HEK293T (cell line): ENCODE measurements around the gene ASAP2.
A peak's percentile ranks its signal among the peaks of the same experiment; 100 is the strongest.
"Not testable (repeated sequence)": the region's sequence is repeated elsewhere in the genome, so short reads cannot be mapped to it uniquely, and the experiment has no call there.

Source experiments
- CTCF ChIA-PET: fragments of 350-600 bp; formaldehyde crosslinking; extraction: SDS; loops from one replicate; lab custom pipeline; 2021; ENCODE audit warnings: antibody characterized with exemption, inconsistent platforms; lab: Yijun Ruan, JAX
- POLR2A ChIA-PET: fragments of 350-600 bp; formaldehyde crosslinking; extraction: SDS; loops from one replicate; lab custom pipeline; 2020; ENCODE audit warnings: antibody characterized with exemption, inconsistent platforms; lab: Yijun Ruan, JAX
- DNase-seq: peaks from one replicate; pipeline ENCODE4 v3.0.0; 2012; ENCODE audit warnings: mixed read lengths; ENCODE audit errors: extremely low spot score
- ARNT ChIP-seq: fragments of 450-650 bp; IDR thresholded peaks from 2 replicates; pipeline ENCODE4 v1.6.1; 2017; ENCODE audit warnings: mild to moderate bottlenecking
- BHLHE40 ChIP-seq: fragments of 450-650 bp; IDR thresholded peaks from 2 replicates; pipeline ENCODE4 v1.6.1; 2016; ENCODE audit warnings: mild to moderate bottlenecking, moderate library complexity, borderline replicate concordance
- CTBP1 ChIP-seq: fragments of 450-650 bp; IDR thresholded peaks from 2 replicates; pipeline ENCODE4 v1.6.1; 2016; ENCODE audit warnings: borderline replicate concordance
- ELF4 ChIP-seq: fragments of 450-650 bp; IDR thresholded peaks from 2 replicates; pipeline ENCODE4 v1.6.1; 2017; ENCODE audit warnings: antibody characterized with exemption
- FOXA1 ChIP-seq: fragments of 450-650 bp; IDR thresholded peaks from 2 replicates; pipeline ENCODE4 v1.6.1; 2016; ENCODE audit warnings: mild to moderate bottlenecking
- FOXK2 ChIP-seq: fragments of 450-650 bp; IDR thresholded peaks from 2 replicates; pipeline ENCODE4 v1.6.1; 2016; ENCODE audit warnings: mild to moderate bottlenecking
- FOXM1 ChIP-seq: fragments of 450-650 bp; IDR thresholded peaks from 2 replicates; pipeline ENCODE4 v1.6.1; 2017; ENCODE audit warnings: mild to moderate bottlenecking, borderline replicate concordance
- HDGF ChIP-seq: fragments of 450-650 bp; IDR thresholded peaks from 2 replicates; pipeline ENCODE4 v1.6.1; 2017; ENCODE audit warnings: antibody characterized with exemption, borderline replicate concordance
- L3MBTL2 ChIP-seq: fragments of 450-650 bp; conservative IDR thresholded peaks from 2 replicates; pipeline ENCODE4 v1.6.1; 2016; ENCODE audit warnings: mild to moderate bottlenecking
- LEF1 ChIP-seq: fragments of 450-650 bp; IDR thresholded peaks from 2 replicates; pipeline ENCODE4 v1.6.1; 2017; ENCODE audit warnings: mild to moderate bottlenecking, borderline replicate concordance
- NFRKB ChIP-seq: fragments of 450-650 bp; IDR thresholded peaks from 2 replicates; pipeline ENCODE4 v1.6.1; 2016; ENCODE audit warnings: mild to moderate bottlenecking, moderate library complexity
- SP1 ChIP-seq: fragments of 450-650 bp; IDR thresholded peaks from 2 replicates; pipeline ENCODE4 v1.6.1; 2017
- SUZ12 ChIP-seq: fragments of 450-650 bp; IDR thresholded peaks from 2 replicates; pipeline ENCODE4 v1.6.1; 2016; ENCODE audit warnings: mild to moderate bottlenecking
- TARDBP ChIP-seq: fragments of 450-650 bp; IDR thresholded peaks from 2 replicates; pipeline ENCODE4 v1.6.1; 2016
- ZNF384 ChIP-seq: fragments of 450-650 bp; IDR thresholded peaks from 2 replicates; pipeline ENCODE4 v1.6.1; 2016
- TF ChIP-seq, protein P1 (sequence below): fragments of 450-650 bp; IDR thresholded peaks from 2 replicates; pipeline ENCODE4 v1.6.1; 2016

Gene ASAP2

DNA sequence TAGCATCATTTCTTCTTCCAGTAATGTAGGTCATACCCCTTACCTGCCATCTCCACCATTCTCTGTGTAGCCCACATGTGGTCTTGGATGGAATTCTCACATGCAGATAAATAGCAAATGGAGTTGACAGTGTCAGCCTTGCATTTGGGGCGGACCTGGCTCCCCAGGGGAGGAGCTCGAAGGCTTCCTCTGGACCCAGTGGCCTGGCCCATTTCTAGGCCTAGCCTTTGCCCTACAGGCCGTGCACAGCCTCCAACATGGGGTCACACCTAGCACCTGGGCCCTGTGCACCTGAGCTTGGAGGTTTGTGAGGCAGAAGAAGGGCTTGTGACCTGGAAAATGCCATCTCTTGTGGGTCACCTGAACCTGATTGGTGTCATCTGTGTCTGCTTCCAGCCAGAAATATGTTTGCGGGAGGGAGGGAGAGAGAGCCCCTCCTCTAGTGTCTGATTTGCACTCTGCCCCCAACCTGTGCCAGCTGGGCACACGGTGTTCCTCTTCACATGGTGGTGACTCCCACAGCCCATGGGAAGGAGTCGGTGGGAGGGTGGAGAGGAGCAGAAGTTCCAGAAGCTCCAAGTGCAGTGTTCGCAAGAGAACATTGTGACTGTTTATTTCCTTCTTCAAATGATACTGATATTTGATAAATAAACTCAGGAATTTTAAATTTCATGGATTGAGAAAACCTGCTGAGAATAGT, 183.7 kb downstream of the ASAP2 start:
- CTCF ChIA-PET, result no interaction called here
- TF ChIP-seq FOXM1 (no peak), ZNF384 (no peak), NFRKB (no peak), LEF1 (no peak), L3MBTL2 (no peak), FOXA1 (no peak), SUZ12 (no peak), BHLHE40 (no peak), SP1 (no peak), ELF4 (no peak), TARDBP (no peak), HDGF (no peak), FOXK2 (no peak), CTBP1 (no peak), ARNT (no peak)
- TF ChIP-seq, protein P1, sequence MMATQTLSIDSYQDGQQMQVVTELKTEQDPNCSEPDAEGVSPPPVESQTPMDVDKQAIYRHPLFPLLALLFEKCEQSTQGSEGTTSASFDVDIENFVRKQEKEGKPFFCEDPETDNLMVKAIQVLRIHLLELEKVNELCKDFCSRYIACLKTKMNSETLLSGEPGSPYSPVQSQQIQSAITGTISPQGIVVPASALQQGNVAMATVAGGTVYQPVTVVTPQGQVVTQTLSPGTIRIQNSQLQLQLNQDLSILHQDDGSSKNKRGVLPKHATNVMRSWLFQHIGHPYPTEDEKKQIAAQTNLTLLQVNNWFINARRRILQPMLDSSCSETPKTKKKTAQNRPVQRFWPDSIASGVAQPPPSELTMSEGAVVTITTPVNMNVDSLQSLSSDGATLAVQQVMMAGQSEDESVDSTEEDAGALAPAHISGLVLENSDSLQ, result no peak
- POLR2A ChIA-PET, result no interaction called here
- no peak for DNase-seq

DNA sequence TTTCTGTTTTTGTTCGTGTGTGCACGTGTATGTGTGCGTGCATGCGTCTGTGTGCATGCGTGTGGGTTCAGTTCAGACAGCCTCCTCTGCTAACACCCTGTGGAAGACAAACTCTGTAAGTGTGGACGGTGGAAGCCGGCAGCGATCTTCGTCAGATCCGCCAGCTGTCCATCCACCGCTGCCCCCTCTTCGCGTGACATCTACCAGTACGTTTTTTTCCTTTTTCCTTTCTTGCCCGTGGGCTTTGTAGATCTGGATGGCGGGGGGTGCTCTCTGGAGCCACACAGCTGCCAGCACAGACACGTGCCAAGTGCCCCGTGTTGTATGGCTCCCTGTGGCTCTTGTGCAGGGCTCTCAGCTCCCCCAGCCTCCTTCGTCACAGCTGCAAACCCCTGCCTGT, 184.4 kb downstream of the ASAP2 start:
- ChIA-PET POLR2A (no interaction called here), CTCF (no interaction called here)
- no peak for DNase-seq
- TF ChIP-seq SP1 (no peak), TARDBP (no peak), SUZ12 (no peak), ELF4 (no peak), HDGF (no peak), ARNT (no peak), CTBP1 (no peak), BHLHE40 (no peak), L3MBTL2 (no peak), NFRKB (no peak), ZNF384 (no peak), FOXK2 (no peak), FOXA1 (no peak), FOXM1 (no peak), LEF1 (no peak)
- TF ChIP-seq, protein P1, result no peak

DNA sequence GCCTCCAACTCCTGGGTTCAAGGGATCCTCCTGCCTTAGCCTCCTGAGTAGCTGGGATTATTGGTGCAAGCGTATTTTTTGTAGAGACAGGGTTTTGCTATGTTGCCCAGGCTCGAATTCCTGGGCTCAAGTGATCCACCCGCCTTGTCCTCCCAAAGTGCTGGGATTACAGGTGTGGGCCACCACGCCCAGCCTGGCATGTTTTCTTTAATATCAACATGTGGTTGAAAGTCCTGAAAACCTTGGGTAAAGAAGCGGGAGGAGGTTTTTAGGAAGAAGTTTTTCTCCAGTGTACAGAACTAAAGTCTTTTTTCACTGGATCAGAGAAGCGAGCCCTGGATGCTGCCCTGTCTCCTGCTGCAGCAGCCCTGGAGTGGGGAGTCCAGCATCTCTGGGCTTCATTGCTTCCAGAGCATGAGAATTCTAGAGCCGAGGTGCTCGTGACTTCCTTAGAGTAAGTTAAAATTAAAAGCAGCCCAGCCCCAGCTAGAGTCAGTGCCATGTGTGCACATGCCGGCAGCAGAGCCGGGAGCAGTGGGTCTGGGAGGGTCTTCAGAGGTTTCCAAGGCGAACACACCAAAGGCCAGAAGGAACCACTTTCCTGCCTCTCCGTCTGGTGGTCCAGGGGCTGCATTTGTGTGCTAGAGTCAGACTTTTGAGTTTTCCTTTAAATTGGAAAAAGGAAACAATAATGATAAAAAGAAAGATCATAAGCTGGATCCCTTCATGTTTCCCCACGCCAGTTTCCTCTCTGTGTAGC, 185.5 kb downstream of the ASAP2 start:
- TF ChIP-seq SP1 (no peak), HDGF (no peak), NFRKB (no peak), FOXM1 (no peak), CTBP1 (no peak)
- DNase-seq, result no peak
- ChIA-PET CTCF (interaction anchor here (0.6 kb wide), 1 partner anchor 673 kb away, joined by 7 read pairs; no protein-coding TSS in a partner anchor), POLR2A (no interaction called here)

DNA sequence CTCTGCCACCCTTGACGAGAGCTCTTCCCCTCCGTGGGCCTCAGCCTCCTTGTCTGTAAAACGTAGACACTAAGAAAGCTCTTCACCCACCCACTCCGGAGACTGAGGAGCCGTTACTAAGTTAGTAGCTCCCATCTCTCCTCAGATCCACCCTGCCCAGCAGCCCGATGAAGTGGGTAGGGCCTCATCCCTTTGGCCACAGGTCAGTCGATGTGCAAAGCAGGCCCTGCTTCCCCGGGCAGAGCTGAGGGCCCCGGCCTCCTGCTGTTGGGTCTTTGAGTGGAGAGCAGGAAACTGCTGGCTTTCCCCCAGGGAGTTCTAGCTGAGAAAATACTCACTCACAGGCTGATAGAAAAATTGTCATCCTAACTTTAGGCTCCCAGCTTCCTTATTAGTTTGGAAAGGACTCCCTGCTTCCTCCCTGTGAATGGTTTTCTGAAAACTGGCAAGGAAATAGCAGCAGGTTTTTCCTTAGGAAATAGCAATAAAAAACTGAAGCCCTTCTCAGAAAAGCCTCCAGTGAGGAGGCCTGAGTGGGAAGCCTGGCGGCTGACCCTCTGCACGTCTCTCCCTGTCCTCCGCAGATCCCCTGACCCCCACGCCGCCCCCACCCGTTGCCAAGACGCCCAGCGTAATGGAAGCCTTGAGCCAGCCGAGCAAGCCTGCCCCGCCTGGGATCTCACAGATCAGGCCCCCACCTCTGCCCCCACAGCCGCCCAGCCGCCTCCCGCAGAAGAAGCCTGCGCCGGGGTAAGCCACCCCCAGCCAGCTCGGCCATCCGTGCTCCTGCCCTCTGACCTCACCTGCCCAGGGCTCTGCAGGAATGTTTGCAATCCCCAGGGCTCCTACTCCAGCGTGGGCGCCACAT, 186.5 kb downstream of the ASAP2 start:
- TF ChIP-seq TARDBP (no peak), BHLHE40 (no peak), CTBP1 (no peak), FOXK2 (no peak), NFRKB (no peak), ZNF384 (no peak), LEF1 (no peak), FOXA1 (no peak), SP1 (no peak), ARNT (no peak), L3MBTL2 (no peak), FOXM1 (no peak)
- TF ChIP-seq, protein P1, result no peak
- ChIA-PET CTCF (interaction anchor here (0.6 kb wide), 1 partner anchor 674 kb away, joined by 7 read pairs; no protein-coding TSS in a partner anchor), POLR2A (no interaction called here)
- DNase-seq, result peak; percentile 42

DNA sequence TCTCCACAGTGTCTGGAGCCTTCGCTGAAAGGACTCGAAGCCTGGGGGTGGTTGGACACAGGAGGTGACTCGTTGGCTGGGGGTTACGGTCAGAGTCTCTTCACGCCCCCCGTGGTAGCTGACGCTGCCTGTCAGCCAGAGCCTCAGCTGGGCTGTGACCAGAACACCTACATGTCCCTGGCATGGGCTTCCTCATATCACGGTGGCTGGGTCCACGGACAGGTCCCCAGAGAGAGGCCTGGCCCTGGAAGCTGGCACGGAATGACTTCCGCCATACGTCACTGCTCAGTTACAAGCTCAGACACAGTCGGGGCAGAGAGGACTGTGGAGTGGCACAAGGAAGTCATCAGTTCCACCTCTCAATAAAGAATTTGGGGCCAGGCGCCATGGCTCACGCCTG, 188.2 kb downstream of the ASAP2 start:
- no peak for DNase-seq
- no peak for TF ChIP-seq LEF1
- no peak for TF ChIP-seq CTBP1
- POLR2A ChIA-PET, result no interaction called here
- CTCF ChIA-PET, result no interaction called here

DNA sequence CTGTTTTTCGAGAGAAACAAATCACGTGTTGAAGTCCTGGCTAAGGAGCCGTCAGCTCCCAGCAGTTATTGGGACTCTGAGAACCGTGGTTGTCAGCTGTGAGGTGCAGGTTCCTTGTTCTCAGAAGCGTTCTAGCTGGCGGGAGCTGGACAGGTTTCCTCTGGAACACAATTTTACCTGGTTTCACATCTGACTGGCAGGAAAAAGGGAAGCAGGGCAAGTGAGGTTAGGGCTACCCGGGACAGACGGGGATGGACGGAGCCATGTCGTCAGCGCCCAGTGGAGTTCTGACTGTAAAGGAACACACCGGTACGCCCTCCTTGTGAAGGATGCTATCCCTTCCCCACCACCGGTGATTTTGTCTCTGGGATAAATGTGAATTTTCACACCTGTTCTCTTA, 190.6 kb downstream of the ASAP2 start:
- TF ChIP-seq FOXM1 (no peak), FOXA1 (no peak)
- POLR2A ChIA-PET, result no interaction called here
- CTCF ChIA-PET, result no interaction called here
- no peak for DNase-seq

DNA sequence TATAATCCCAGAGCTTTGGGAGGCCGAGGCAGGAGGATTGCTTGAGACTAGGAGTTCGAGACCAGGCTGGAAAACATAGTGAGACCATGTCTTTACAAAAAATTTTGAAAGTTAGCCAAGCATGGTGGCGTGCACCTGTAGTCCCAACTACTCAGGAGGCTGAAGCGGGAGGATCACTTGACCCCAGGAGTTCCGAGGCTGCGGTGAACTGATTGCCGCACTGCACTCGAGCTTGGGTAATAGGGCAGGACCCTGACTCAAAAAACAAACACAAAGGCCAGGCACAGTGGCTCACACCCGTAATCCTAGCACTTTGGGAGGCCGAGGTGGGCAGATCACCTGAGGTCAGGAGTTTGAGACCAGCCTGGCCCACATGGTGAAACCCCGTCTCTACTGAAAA, 191.6 kb downstream of the ASAP2 start:
- POLR2A ChIA-PET, DNase-seq, CTCF ChIA-PET: not testable (repeated sequence)
